Stimulated activated naive B cell treated with anti-CD40 and anti-IgM and Interleukin-4, amounts not matched to agents 10 μg/mL and 1 μg/mL and 100 μg/mL, for 72 hours (primary cell): ENCODE data around the gene ARPIN.
"Not testable (repeated sequence)": the region's sequence is repeated elsewhere in the genome, so short reads cannot be mapped to it uniquely, and the experiment has no call there.

Experiments
- ATAC-seq, 2 donors: fragments of 150-1000 bp; cut with Tn5 transposase; replicated peaks; 2 replicates each; pipeline ENCODE4 v1.10.0; 2021; ENCODE audit warnings: moderate library complexity in 1 of 2
- DNase-seq: peaks from one replicate; pipeline ENCODE4 v3.0.0; 2021
- H3K27ac Mint-ChIP-seq: one replicate; pipeline ENCODE4 v1.8.0; 2022; ENCODE audit warnings: mild to moderate bottlenecking, mixed read lengths
- H3K27me3 Mint-ChIP-seq, 2 donors: one replicate each; pipeline ENCODE4 v1.8.0; 2022; ENCODE audit warnings: mixed read lengths in 2 of 2
- H3K36me3 Mint-ChIP-seq, 2 donors: one replicate each; pipeline ENCODE4 v1.8.0; 2022; ENCODE audit warnings: mixed read lengths in 2 of 2, mild to moderate bottlenecking in 1 of 2
- H3K4me1 Mint-ChIP-seq, 2 donors: one replicate each; pipeline ENCODE4 v1.8.0; 2022; ENCODE audit warnings: mixed read lengths in 2 of 2, mild to moderate bottlenecking in 1 of 2
- H3K4me3 Mint-ChIP-seq, 2 donors: one replicate each; pipeline ENCODE4 v1.8.0; 2022; ENCODE audit warnings: mild to moderate bottlenecking in 2 of 2, mixed read lengths in 2 of 2, moderate library complexity in 1 of 2
- H3K9me3 Mint-ChIP-seq, 2 donors: one replicate each; pipeline ENCODE4 v1.8.0; 2022; ENCODE audit warnings: mixed read lengths in 2 of 2, mild to moderate bottlenecking in 1 of 2

ARPIN gene

DNA sequence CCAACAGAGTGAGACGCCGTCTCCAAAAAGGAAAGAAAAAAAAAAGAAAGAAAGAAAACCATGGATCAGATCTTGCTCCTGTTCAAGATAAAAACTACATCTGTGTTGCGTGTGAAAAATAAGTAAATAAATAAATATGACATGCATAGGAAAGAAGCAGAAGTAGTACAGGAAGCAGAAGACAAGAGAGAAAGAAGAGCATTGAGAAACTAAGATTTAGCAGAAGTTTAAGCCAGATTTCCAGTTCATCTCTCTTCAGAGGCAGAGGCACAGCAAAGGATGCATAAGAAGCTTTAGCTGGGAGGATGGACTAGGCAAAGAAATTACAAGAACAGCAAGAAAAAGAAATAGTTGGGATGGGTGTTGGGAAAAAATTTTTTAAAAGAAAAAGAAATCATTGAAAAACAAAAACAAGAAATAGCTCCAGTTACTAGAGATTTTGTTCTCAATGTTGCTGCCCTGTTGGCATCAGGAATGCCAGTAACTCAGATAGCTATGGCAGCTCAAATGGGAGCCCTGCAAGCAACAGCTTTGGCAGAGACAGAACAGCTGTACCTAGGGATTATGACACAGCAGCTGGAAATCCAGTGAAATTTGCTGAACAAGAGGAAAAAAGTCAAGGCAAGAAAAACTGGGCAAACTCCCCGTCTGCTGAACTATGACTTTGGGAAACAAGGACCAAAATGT, 36.2 kb downstream of the ARPIN start:
- ATAC-seq (no peak), DNase-seq (no peak)
- Mint-ChIP-seq H3K9me3 (no peaks in the 10 kb centered on the region), H3K4me1 (peaks cover 0 to 2% of the 10 kb centered on the region in 2 donors), H3K4me3 (no peak overlapping the region), H3K36me3 (peaks cover 16 to 36% of the 10 kb centered on the region in 2 donors), H3K27ac (no peak overlapping the region), H3K27me3 (no peaks in the 10 kb centered on the region)

GRCh38 chr15:89875741-89876140, 37.0 kb downstream of the ARPIN start:
- Mint-ChIP-seq H3K36me3 (peaks cover 13 to 32% of the 10 kb centered on the region in 2 donors), H3K4me3 (no peak overlapping the region), H3K27me3 (no peaks in the 10 kb centered on the region), H3K9me3 (no peaks in the 10 kb centered on the region), H3K27ac (no peak overlapping the region), H3K4me1 (peaks cover 0 to 2% of the 10 kb centered on the region in 2 donors)
- no peak for DNase-seq
- no peak for ATAC-seq

GRCh38 chr15:89874926-89875564, 37.7 kb downstream of the ARPIN start:
- Mint-ChIP-seq H3K27me3 (no peaks in the 10 kb centered on the region), H3K4me3 (no peak overlapping the region), H3K4me1 (peaks cover 0 to 2% of the 10 kb centered on the region in 2 donors), H3K27ac (no peak overlapping the region), H3K36me3 (peaks cover 15 to 36% of the 10 kb centered on the region in 2 donors), H3K9me3 (no peaks in the 10 kb centered on the region)
- ATAC-seq (peak; percentile 99 to 100), DNase-seq (peak; percentile 62)

- Mint-ChIP-seq H3K4me1 (peaks cover 0 to 2% of the 10 kb centered on the region in 2 donors), H3K36me3 (peaks cover 9 to 25% of the 10 kb centered on the region in 2 donors), H3K27ac (no peak overlapping the region), H3K27me3 (no peaks in the 10 kb centered on the region), H3K4me3 (no peak overlapping the region), H3K9me3 (no peaks in the 10 kb centered on the region)
- ATAC-seq (no peak), DNase-seq (no peak)
Observed at GRCh38 chr15:89870688-89871288, 42.0 kb downstream of the ARPIN start.

DNA sequence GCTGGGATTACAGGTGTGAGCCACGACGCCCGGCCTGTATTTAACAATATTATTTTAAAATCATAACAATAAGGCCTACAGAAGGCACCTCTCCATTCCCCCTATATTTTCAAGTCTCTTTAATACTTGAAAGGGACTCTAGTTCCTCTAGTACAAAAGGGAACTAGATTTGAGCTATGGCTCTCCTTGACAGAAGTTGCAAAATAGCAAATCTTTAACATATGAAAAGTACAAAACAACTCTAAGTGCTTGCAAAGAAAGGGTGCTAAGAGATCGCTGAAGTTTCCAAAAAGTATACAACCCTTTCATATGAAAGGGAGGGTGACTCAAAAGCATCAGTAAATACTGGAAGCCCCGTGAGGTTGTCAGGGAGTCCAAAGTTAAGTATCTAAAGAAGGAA, 42.7 kb downstream of the ARPIN start:
- Mint-ChIP-seq H3K27ac (no peak overlapping the region), H3K4me1 (no peaks in the 10 kb centered on the region), H3K36me3 (peaks cover 12 to 20% of the 10 kb centered on the region in 2 donors), H3K4me3 (no peak overlapping the region), H3K27me3 (no peaks in the 10 kb centered on the region), H3K9me3 (no peaks in the 10 kb centered on the region)
- ATAC-seq (no peak), DNase-seq (no peak)

- H3K4me1 Mint-ChIP-seq, H3K27ac Mint-ChIP-seq, H3K9me3 Mint-ChIP-seq, ATAC-seq, H3K4me3 Mint-ChIP-seq, H3K27me3 Mint-ChIP-seq, DNase-seq: not testable (repeated sequence)
- peaks cover 12 to 20% of the 10 kb centered on the region in 2 donors for H3K36me3 Mint-ChIP-seq
Observed at GRCh38 chr15:89869490-89869889, 43.3 kb downstream of the ARPIN start.

DNA sequence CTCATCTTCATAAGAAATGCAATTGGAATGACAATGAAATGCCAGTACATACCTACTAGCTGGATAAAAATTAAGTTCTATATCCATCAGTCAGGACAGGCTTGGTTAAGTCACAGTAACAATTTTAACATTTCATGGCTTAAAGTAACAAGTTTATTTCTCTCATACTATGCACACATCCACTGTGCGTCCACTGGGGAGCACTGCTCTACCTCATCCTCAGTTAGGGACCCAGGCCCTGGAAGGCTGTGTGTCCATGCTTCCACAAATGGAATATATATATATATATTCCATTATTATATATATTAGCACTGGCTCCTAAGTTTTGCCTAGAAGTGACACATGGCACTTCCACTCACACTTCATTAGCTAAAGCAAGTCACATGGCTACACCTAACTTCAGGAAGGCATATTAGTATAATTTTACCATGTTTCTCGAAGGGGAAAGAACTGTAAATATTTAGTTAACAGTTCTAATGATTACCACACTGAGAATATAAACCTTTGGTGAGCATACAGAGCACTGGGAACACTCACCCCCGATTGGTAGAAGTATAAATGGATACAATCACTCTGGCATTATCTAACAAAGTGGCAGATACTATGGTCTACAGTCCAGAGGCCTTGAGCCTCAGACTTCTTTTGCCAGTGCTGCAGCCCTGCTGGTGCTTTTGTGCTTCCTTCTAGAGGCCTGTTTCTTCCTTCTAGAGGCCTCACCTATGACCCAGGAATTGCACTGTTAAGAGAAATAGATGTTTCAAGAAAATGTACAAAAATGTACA, 47.6 kb downstream of the ARPIN start:
- H3K9me3 Mint-ChIP-seq, result no peaks in the 10 kb centered on the region
- no peaks in the 10 kb centered on the region for H3K27me3 Mint-ChIP-seq
- H3K4me1 Mint-ChIP-seq, result peaks cover 0 to 5% of the 10 kb centered on the region in 2 donors
- H3K36me3 Mint-ChIP-seq, result peaks cover 10 to 14% of the 10 kb centered on the region in 2 donors
- no peak for ATAC-seq
- no peak overlapping the region for H3K4me3 Mint-ChIP-seq
- no peak overlapping the region for H3K27ac Mint-ChIP-seq
- no peak for DNase-seq

DNA sequence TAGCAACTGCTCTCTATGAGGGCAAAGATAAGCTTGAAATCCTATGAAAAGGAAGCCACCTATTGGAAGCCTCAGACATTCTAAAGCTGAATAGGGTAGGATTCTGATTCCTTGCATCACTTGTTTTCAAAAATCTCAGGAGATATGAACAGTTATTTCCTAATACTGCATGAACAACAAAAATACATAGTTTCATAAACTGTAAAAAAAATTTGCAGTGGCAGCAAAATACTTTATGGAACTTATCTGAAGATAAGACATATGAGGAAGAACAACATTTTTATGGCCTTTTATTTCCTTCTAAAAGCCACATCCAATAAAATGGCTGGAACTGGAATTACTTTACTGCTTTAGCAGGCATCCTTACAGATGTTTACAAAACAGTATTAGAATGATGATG, 48.8 kb downstream of the ARPIN start:
- no peaks in the 10 kb centered on the region for H3K27me3 Mint-ChIP-seq
- H3K36me3 Mint-ChIP-seq, result peaks cover 10 to 15% of the 10 kb centered on the region in 2 donors
- no peak overlapping the region for H3K27ac Mint-ChIP-seq
- DNase-seq (no peak), ATAC-seq (no peak)
- H3K4me3 Mint-ChIP-seq, result no peak overlapping the region
- peaks cover 0 to 5% of the 10 kb centered on the region in 2 donors for H3K4me1 Mint-ChIP-seq
- H3K9me3 Mint-ChIP-seq, result no peaks in the 10 kb centered on the region

- H3K9me3 Mint-ChIP-seq, result no peaks in the 10 kb centered on the region
- no peak overlapping the region for H3K27ac Mint-ChIP-seq
- no peak overlapping the region for H3K4me3 Mint-ChIP-seq
- H3K36me3 Mint-ChIP-seq, result peaks cover 17 to 32% of the 10 kb centered on the region in 2 donors
- H3K4me1 Mint-ChIP-seq, result peaks cover 5% of the 10 kb centered on the region in 2 donors
- no peaks in the 10 kb centered on the region for H3K27me3 Mint-ChIP-seq
- ATAC-seq (no peak), DNase-seq (no peak)
Observed at GRCh38 chr15:89860891-89861290, 51.9 kb downstream of the ARPIN start.

GRCh38 chr15:89860431-89860830, 52.3 kb downstream of the ARPIN start:
- no peak for DNase-seq
- Mint-ChIP-seq H3K27ac (no peak overlapping the region), H3K27me3 (no peaks in the 10 kb centered on the region), H3K36me3 (peaks cover 12 to 28% of the 10 kb centered on the region in 2 donors), H3K4me3 (no peak overlapping the region), H3K9me3 (no peaks in the 10 kb centered on the region), H3K4me1 (peaks cover 5 to 6% of the 10 kb centered on the region in 2 donors)
- ATAC-seq, result peak in 1 of 2 donors; percentile 38

DNA sequence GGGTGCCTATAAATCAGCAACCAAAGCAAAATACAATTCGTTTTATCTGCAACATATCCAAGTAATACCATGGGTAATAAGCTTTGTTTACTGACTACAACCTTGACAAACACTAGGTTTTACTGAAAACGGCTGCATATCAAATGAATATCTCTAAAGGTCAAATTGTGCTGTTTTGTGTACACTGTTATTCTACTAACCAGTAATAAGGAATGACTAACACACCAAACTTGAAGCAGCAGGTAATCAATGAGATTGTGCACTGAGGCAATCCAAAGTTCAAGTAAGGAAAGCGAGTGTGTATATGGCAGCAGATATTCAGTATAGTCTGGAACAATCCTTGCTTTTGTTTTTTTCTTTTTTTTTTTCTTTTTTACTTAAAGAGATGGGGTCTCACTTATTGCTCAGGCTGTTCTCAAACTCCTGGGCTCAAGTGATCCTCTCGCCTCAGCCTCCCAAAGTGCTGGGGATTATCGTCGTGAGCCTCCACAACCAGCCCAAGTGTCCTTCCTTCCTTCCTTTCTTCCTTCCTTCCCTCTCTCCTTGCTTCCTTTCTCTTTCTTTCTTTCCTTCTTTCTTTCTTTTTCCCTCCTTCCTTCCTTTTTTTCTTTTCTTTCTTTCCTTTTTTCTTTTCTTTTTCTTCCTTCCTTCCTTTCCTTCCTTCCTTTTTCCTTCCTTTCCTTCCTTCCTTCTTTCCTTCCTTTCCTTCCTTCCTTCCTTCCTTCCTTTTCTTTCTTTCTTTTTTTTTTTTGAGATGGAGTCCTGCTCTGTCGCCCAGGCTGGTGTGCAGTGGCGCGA, 53.9 kb downstream of the ARPIN start:
- Mint-ChIP-seq H3K4me3 (no peak overlapping the region), H3K27ac (no peak overlapping the region), H3K36me3 (peaks cover 10 to 28% of the 10 kb centered on the region in 2 donors), H3K4me1 (peaks cover 5 to 6% of the 10 kb centered on the region in 2 donors), H3K9me3 (no peaks in the 10 kb centered on the region), H3K27me3 (no peaks in the 10 kb centered on the region)
- ATAC-seq (no peak), DNase-seq (no peak)

DNA sequence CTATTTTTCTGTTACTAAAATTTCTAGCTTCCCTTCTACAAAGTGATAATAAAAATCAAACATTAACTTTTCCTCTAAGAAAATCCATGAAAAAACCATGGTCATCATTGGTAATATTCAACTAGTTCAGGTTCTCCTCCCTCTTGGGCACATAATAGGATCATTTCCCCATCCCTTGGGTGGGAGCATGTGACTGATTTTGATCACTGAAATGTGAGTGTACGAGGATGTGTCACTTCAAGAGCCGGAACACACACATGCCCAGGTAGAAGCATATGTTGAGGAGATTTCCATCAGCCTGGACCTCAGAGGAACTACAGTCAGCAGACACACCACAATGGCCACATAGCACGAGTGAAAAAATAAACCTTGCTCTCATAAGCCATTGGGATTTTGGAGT, 55.1 kb downstream of the ARPIN start:
- no peak for DNase-seq
- Mint-ChIP-seq H3K27ac (no peak overlapping the region), H3K27me3 (no peaks in the 10 kb centered on the region), H3K4me3 (no peak overlapping the region), H3K9me3 (no peaks in the 10 kb centered on the region), H3K36me3 (peaks cover 15 to 33% of the 10 kb centered on the region in 2 donors), H3K4me1 (peaks cover 8 to 10% of the 10 kb centered on the region in 2 donors)
- no peak for ATAC-seq

DNA sequence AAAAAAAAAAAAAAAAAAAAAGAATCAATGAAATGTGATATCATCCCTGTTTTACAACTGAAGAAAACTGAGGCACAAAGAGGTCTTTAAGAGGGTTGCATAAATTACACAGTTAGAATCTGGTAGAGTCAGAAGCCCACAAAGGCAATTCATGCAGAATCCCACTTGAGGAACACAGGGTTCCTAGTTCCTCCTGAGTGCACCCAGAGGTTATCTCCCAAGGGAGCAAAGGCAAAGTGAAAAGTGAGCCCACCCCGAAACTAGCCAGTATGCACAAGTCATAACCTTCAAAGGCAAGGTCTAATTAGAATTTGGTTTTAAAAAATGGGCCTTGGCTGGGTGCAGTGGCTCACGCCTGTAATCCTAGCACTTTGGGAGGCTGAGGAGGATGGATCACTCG, 56.8 kb downstream of the ARPIN start:
- no peak overlapping the region for H3K4me3 Mint-ChIP-seq
- no peaks in the 10 kb centered on the region for H3K9me3 Mint-ChIP-seq
- peaks cover 23 to 43% of the 10 kb centered on the region in 2 donors for H3K36me3 Mint-ChIP-seq
- H3K27me3 Mint-ChIP-seq, result no peaks in the 10 kb centered on the region
- no peak for ATAC-seq
- H3K4me1 Mint-ChIP-seq, result peaks cover 22 to 27% of the 10 kb centered on the region in 2 donors
- no peak overlapping the region for H3K27ac Mint-ChIP-seq
- no peak for DNase-seq
